GM18870 (cell line): ENCODE measurements around the gene CRNN.

ENCODE experiments used
- ATAC-seq: cut with Tn5 transposase; IDR thresholded peaks from one replicate; pipeline ENCODE4 v1.9.1; 2021; ENCODE audit warnings: moderate library complexity; ENCODE audit not compliant: unreplicated experiment

Gene CRNN

DNA sequence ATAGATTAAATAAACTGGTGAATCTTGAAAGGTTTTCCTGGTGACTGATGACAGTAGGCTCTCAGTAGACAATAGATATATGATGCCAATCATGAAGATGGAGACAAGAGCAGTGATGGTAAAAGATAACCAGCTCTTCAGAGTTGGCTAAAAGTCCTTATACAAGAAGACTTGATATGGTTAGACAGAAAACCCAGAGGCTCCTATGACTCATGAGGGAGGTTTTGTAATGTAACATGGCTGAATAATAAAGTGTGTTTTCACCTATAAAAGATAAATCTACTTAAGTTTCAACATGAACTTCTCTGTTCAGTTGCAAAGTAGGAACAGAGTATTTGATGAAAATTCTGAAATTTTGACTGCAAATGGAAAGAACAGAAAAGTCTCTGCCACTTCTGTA, 12.7 kb upstream of the CRNN start:
- no peak for ATAC-seq

DNA sequence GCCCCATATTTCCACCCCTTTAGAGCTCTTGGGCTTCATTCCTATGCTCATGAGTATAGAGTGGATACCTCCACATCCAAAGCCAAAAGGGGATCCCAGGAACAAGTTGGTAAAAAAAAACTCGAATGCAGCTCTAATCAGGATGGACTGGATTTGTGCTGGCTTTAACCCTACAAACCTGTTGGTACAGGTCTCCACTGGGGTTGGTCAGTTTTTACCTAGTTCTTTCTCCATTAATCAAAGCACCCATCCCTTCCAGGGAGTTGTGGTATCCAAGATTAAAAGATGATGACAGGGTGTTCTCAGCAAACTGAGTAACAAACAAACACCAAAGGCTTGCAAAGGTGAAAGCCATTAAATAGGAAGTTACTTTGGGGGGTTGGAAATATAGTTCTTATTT, 5.9 kb upstream of the CRNN start:
- no peak for ATAC-seq

DNA sequence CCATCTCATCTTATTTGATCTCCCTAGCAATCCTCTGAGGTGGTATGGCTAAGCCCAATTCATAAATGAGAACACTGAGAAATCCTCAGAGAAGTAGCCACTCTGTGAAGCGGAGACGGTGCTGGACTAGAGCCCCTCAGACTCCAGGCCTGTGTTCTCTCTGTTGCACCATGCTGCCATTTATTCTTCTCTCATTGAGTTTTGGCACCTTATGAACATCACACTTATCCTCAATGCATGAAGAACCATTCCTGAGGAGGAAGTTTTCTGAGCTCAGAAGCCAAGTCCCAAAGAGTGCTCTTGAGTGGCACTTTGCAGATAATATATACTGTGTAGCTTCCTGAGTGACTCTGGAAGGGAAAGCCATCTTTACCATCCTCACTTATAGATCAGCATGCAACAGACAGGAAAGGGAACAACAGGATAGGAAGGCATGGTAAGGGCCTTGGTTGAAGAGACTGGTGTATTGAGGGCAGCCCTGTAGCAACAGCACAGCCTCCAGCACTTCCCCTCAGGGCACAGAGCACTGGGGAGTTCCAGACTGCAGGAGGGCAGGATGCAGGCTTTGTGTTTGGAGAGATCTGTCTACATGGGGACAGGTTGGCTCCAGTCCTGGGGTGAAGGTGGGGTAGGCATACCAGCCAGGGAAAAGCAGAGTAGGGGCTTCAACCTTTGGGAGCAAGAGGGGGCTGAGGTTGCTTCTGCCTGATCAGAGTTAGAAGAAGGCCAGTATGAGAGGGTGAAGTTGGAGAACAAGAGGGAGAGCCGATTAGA, 1.6 kb upstream of the CRNN start:
- no peak for ATAC-seq

DNA sequence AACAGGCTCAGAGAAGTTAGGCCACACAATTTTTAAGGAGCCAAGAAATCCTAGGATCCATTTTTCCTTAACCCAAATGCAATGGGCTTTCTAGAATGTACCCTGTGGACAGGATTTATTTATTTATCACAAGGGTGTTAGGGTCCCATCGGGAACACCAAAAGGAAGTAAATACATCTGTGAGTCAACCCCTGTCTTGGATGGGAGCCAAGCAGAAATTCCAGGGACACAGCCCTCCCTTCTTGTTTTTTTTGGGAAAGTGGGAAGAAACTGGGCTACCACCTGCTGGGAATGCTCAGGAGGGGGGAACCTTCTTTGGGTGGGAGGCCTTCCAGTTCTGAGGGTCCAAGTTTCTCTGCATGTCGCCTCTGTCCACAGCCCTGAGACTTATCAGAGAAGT, 1.3 kb downstream of the CRNN start:
- no peak for ATAC-seq

DNA sequence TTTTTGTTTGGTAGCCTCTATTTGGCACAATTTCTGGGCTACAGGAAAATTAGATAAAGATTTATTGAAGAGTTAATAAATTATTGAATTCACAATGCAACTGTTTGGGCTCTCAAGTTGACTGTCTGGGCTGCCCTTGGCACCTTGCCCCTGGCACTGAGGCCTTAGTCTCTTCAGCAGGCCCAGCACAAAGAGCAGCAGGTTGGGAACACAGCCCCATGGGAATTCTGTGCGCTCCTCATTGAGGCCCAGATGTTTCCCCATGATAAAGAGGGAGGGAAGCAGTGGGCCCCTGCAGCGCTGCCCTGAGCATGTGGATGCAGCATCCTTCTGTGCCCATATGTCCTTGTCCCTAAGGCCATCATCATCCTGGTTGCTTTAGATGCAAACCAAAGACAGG, 2.9 kb downstream of the CRNN start:
- ATAC-seq = no peak

DNA sequence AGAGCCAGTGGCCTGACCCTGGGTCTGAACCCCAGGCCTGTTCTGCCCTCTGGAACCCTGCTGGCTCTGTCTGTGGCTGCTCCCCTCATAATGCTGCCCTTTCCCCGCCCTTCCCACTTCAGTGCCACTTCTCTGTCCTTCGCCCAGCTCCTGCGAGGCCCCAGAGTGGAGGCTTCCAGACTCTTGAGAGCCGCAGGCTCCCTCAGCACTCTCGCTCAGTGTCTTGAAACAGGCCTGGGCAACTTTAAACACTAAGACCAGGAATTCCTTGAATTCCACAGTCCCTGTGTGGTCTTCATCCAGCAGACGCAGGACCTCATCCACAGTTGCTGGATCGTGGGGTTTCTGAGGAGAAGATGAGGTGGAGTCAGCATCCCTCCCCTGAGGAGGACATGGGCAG, 3.5 kb downstream of the CRNN start:
- no peak for ATAC-seq

DNA sequence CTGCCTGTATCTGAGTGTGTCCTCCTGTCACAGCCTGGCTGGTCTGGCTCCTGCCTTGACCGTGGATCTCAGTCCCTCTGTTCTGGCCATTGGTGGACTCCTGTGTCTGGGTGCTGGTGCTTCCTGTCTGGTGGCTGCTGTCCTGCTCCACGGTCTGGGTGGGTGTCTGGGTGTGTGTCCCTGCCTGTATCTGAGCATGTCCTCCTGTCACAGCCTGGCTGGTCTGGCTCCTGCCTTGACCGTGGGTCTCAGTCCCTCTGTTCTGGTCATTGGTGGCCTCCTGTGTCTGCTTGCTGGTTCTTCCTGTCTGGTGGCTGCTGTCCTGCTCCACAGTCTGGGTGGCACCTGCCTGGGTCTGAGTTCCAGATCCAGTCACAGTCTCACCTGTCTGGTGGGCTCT, 4.0 kb downstream of the CRNN start:
- no peak for ATAC-seq

DNA sequence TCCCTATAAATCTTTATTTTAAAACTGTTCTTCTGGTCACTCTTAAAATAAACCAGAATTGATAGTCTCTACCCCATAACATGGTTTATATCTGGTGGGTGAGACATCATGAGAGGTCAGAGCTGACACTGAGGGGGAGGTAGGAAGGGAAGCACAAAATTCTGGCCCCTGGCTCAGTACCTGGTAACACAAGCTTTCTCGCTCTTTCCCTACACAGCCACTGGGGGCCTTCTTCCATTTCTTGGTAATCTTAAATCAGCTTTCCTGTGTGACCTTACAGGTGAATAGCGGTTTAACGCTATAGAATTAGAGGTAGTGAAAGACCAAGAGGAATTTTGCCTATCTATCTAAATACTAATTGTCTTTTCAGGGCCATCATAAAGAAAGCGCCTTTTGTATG, 5.4 kb downstream of the CRNN start:
- ATAC-seq = no peak

DNA sequence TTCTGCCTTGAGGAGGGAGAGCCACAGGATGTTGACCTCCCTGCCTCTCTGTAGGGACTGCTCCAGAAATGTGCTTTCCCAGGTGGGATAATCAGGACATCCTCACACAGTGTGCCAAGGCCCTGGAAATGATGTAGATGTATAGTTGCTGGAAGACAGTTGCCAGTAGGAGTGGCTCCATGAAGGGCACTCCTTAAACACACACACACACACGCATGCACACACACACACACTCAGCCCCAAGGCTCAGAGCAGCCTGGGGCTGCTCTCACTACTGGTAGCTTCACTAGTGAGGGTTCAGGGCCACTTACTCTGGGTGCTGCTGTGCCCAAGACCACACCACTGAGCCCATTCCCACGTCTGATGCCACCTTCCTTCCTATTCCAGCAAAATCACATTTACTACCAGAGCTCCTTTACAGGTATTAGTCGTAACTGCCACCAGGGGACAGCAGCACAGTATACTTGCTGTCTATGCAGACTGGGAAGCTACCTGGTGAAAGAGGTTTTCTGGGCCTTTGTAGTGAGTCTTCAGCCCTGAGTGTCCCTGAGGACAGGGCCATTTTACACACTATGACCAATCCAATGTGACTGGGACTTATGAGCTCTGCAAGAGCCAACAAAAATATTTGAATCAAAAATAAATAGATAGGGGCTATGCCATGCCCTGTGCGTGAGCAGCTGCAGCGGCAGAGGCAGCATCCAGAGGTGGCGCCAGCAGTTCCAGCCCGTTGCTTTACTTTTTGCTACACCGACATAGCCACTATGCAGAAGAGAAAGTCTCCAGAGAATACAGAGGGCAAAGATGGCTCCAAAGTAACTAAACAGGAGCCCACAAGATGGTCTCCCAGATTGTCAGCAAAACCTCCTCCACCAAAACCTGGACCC, 15.0 kb downstream of the CRNN start:
- no peak for ATAC-seq

DNA sequence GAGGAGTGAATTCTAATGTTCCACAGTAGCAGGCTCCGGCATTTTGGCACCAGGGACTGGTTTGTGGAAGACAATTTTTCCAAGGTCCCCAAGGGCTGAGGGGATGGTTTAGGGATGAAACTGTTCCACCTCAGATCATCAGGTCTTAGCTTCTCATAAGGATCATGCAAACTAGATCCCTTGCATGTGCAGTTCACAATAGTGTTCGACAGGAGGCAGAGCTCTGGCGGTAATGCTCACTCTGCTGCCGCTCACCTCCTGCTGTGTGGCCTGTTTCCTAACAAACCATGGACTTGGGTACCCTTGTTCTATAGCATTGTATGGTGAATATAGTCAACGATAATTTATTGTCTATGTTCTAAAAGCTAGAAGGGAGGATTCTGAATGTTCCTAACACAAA, 16.6 kb downstream of the CRNN start:
- ATAC-seq = no peak

DNA sequence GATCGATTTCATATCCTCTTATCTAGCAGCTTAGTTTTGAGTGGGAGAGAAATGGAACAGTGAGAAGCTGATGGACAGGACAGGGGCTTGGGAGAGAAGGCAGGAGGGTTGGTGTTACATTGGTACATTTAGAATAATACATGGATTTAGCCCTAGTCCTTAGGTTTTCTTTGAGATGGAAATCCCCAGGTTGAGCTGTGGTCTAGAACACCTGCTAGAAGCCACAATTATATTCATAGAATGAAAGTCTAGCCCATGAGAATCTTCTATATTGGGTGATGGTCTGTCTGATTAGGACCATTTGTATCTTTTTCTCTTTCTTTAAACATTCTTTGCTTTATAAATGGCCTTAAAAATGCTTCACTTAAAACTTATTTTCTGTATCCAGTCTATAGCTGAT, 19.9 kb downstream of the CRNN start:
- ATAC-seq = no peak

DNA sequence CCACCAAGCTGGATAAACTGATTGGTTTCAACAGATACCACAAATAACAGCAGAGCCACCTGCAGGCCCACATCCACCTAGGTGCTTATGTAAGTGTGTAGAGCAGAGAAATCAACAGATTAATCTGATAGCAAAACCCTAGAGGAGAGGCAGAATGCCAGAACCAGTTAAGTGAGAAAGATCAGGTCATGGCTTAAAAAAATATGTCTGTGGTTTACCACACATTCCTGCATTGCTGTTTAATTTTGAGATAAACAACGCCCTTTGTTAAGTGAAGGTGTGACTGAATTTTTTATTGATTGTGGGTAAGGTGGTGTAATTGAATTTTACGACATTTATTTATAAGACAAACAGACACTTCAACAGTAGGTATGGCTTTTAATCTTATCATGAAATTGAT, 21.2 kb downstream of the CRNN start:
- ATAC-seq = no peak

DNA sequence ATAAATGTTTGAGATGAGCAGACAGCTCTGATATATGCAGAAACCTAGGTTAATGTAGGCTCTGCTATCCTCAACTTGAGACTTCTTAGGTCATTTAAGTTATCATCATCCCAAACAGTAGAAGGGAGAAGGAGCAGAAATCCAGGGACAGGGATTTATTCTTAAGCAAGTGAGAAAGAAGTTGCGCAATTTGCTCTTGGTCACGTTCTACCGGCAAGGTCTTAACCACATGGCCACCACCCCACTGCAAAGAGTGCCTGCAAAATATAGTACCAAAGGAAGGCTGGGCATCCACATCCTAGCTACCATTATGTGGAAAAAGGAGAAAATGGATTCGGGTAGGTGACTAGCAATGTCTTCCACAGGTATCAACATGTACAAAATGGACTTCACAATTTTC, 25.2 kb downstream of the CRNN start:
- ATAC-seq = no peak

DNA sequence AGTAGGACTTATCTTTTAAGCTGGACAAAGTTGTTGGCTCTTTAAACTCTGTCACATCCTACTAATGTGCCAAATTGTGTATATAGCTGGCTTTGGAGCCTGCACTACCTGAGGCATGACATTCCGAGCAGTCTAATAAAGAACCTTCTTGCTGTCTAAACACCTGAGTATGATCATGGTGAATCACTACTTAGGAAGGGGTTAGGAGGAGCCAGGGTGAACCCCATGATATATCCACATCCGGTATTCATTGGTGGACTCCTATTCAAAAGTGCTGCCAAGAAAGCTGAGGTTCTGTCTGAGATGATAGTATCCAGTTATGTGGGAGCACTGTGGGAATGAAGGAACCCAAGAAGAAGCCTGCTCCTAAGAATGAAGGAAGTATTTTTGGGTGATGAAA, 27.1 kb downstream of the CRNN start:
- ATAC-seq = no peak

DNA sequence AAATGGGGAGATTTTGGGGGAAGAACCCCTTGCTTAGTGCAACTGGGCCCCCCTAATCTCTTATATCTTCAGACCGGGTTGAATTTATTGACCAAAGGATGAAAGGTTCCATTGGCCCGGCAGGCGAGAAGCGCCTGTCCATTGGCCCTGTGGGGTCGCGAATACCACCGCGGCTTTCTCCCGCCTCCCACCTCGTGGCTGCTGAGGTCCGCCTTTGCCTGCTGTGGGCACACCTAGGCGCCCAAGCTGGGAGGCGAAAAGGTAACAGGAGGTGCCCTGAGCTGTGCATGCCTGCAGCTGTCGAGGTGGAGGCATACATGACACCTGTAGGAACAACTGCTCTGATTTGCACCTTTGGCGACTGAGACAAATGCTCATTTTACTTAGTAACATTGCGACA, 33.1 kb downstream of the CRNN start:
- ATAC-seq = no peak

DNA sequence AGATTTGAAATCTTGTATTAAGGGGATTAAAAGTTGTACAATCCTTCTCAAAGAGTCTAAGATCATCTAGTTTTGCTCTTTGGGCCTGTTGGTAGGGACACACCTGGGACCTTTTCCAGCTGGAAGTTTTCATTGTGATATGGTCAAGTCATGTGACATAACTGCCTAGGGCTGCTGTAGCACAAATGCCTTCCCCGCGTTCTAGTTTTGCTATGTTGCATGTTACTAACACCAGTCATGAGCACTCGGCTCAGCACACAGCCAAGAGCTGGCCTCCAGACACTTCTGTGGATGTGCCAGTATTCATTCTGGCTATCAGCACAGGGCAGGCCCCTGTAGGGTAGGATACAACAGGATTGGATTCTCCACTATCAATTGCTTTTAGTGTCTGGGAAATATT, 39.6 kb downstream of the CRNN start:
- no peak for ATAC-seq

DNA sequence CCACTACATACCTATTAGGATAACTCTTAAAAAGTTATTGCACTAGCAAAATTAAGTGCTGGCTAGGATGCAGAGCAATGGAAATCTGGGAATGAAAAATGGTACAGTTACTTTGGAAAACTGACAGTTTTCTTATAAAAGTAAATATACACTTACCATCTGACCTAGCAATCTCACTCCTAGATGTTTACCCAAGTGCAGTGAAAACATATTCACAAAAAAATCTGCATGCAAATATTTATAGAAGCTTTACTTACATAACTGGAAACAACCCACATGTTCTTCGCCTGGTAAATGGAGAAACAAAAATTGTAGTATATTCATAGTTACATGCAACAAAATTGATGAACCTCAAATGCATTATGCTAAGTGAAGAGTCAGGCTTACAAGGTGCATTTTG, 41.4 kb downstream of the CRNN start:
- ATAC-seq = no peak

DNA sequence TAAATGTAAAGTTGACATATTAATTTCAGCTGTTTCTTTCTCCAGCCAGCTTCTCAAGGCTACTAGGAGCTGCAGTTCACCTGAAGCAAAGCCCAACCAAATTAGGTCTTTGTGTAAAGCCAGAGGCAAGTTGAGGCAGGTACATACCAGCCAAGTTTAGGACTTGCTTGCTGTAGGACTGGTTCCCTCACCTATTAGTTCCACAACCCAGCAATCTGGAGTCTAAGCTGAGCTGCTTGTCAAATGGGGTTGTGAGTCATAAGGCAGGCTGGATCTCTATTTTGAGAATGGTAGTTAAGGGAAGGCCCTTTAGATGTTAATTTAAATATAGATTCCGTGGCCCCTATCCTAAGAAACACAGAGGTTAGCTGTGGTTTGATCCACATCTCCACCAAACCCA, 46.6 kb downstream of the CRNN start:
- no peak for ATAC-seq

DNA sequence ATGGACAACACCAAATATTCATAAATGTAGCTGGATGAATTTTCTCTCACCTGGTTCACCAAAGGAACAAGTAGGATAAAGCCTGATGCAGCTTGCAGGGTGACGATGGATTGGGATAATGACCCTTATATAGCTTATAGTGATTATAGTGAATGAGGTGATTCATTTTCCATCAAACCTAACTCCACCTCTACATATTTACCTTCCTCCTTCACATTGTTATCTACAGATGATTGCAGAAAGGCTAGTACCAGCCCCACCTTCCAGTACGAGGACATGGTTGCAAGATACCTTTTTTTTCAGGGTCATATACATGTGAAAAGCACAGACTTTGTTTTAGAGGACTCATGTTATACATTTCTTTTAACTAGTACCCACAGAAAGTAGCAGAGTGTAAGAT, 54.2 kb downstream of the CRNN start, which contains the start of gene FLG2:
FLG2 (minus strand) TSS at position 101 of the 400 bp plus-strand sequence. CDS start 1,122 bp downstream, outside the sequence.
- ATAC-seq = no peak
